HepG2 (cell line): Measurements from ENCODE around the gene SNX13. TPM values are rescaled to one million over a fixed set of nuclear protein-coding genes. Genes with fewer than 3 reads are reported as not detected.

Experiments
- BRCA1 ChIP-seq: sonication (generic); formaldehyde crosslinking; IDR thresholded peaks from 2 replicates; pipeline ENCODE4 v1.4.0; 2020; ENCODE audit warnings: missing genetic modification reagents
- FIP1L1 ChIP-seq: fragments of 200-400 bp; formaldehyde crosslinking; IDR thresholded peaks from 2 replicates; pipeline ENCODE4 v1.6.1; 2018; ENCODE audit warnings: low read depth, mild to moderate bottlenecking, low read length, moderate library complexity, borderline replicate concordance; ENCODE audit not compliant: insufficient read depth
- GATAD2A ChIP-seq: IDR thresholded peaks from 2 replicates; pipeline ENCODE4 v1.6.1; 2016
- HNRNPUL1 ChIP-seq: fragments of 200-400 bp; formaldehyde crosslinking; IDR thresholded peaks from 2 replicates; pipeline ENCODE4 v1.6.1; 2017; ENCODE audit warnings: low read depth, mild to moderate bottlenecking, low read length, moderate library complexity
- ISL2 ChIP-seq: sonication (generic); formaldehyde crosslinking; IDR thresholded peaks from 2 replicates; pipeline ENCODE4 v1.5.0; 2020; ENCODE audit warnings: missing genetic modification reagents
- NFYC ChIP-seq: IDR thresholded peaks from 2 replicates; pipeline ENCODE4 v1.6.1; 2016; ENCODE audit warnings: missing genetic modification reagents, missing compliant biosample characterization
- POLR2AphosphoS5 ChIP-seq: IDR thresholded peaks from 2 replicates; pipeline ENCODE4 v1.6.1; 2012; ENCODE audit warnings: low read depth, low read length
- SOX5 ChIP-seq: IDR thresholded peaks from 2 replicates; pipeline ENCODE4 v1.6.1; 2016; ENCODE audit warnings: borderline replicate concordance
- ZBTB1 ChIP-seq: sonication (generic); formaldehyde crosslinking; IDR thresholded peaks from 2 replicates; pipeline ENCODE4 v1.4.0; 2020; ENCODE audit warnings: missing genetic modification reagents, borderline replicate concordance
- ZBTB38 ChIP-seq: sonication (generic); formaldehyde crosslinking; IDR thresholded peaks from 2 replicates; pipeline ENCODE4 v1.5.1; 2020; ENCODE audit warnings: mild to moderate bottlenecking, missing genetic modification reagents
- ZNF232 ChIP-seq: sonication (generic); formaldehyde crosslinking; IDR thresholded peaks from 2 replicates; pipeline ENCODE4 v1.4.0; 2020; ENCODE audit warnings: missing genetic modification reagents, borderline replicate concordance
- ZNF383 ChIP-seq: sonication (generic); formaldehyde crosslinking; IDR thresholded peaks from 2 replicates; pipeline ENCODE4 v1.4.0; 2020; ENCODE audit warnings: missing genetic modification reagents, mild to moderate bottlenecking, borderline replicate concordance
- ZNF749 ChIP-seq: sonication (generic); formaldehyde crosslinking; IDR thresholded peaks from 2 replicates; pipeline ENCODE4 v1.8.0; 2022; ENCODE audit warnings: mild to moderate bottlenecking, missing genetic modification reagents, moderate library complexity, borderline replicate concordance
- ZNF879 ChIP-seq: sonication (generic); formaldehyde crosslinking; IDR thresholded peaks from 2 replicates; pipeline ENCODE4 v1.8.1; 2023; ENCODE audit warnings: missing genetic modification reagents
- polyA plus RNA-seq, 8 experiments: library from polyadenylated mRNA; depleted of rRNA in 3 of 8; stranded (reverse) in 7 of 8; unstranded in 1 of 8; fragments of >200 nt; fragmentation: Illumina TruSeq in 4 of 8; extraction: Trizol in 4 of 8; gene quantifications; 2 replicates each; pipeline versions ENCODE4 v1.2.1 to v1.2.3, GENCODE V29; 2011 to 2016; ENCODE audit warnings: low read depth in 4 of 8, missing spikeins in 1 of 8, mixed read lengths in 1 of 8; ENCODE audit not compliant: insufficient read depth in 1 of 8
- total RNA-seq, 5 experiments: library from RNA; depleted of rRNA; stranded (reverse); fragments of >200 nt; fragmentation: Illumina TruSeq; extraction: Trizol; gene quantifications; 2 replicates each; pipeline ENCODE4 v1.2.3, GENCODE V29; 2016; ENCODE audit warnings: low read depth in 1 of 5
- TF ChIP-seq, protein P1 (sequence below): sonication (generic); formaldehyde crosslinking; IDR thresholded peaks from 2 replicates; pipeline ENCODE4 v1.4.0; 2020; ENCODE audit warnings: mild to moderate bottlenecking, missing genetic modification reagents
- TF ChIP-seq, protein P2 (sequence below): sonication (generic); formaldehyde crosslinking; IDR thresholded peaks from 2 replicates; pipeline ENCODE4 v1.8.0; 2022; ENCODE audit warnings: mild to moderate bottlenecking, missing genetic modification reagents, borderline replicate concordance
- TF ChIP-seq, protein P3 (sequence below): sonication (generic); formaldehyde crosslinking; IDR thresholded peaks from 2 replicates; pipeline ENCODE4 v1.8.0; 2022; ENCODE audit warnings: missing genetic modification reagents, mild to moderate bottlenecking, borderline replicate concordance

SNX13 gene
- total and polyA plus RNA-seq, 2 of the 13 experiments (the other 11 are each of a cell fraction or from before 2014, with no cell fraction given), result 14.3 to 32.3 TPM

DNA sequence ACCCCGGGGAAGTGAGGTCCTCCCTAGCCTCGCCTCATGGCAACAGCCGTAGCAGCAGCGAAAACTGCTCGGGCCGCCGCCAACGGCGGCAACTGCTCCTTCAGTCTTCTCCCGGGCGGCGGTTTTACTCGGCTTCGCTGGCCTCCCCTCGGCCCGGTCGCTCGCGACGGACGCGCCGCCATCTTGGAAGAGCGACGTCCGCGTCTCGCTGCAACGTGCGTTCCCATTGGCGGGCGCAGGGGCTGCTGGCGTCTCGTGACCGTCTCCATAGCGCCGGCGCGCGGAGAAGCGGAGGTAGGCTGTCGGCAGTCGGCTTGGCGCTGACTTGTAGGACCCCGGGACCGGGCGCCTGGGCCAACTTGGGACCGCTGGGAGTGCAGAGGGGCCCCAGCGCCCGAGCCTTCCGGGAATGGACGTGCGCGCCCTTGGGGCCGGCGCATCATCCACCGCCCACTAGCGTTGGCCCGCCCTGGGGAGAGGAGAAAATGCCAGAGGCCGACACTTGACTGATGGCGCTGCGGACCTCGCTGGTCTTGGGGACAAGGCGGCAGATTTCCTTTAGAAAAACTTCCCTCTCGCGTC lies at the start of gene SNX13 (continued):
- TF ChIP-seq ZBTB38 (peak; percentile 53; the same call in 1 of the 2 replicates), ZNF232 (CRISPR knock-in tag) (peak; percentile 88; the same call in 1 of the 2 replicates), ZBTB1 (no peak), NFYC (CRISPR knock-in tag) (peak; percentile 88), POLR2AphosphoS5 (peak; percentile 66), GATAD2A (CRISPR knock-in tag) (peak; percentile 72; the same call in 1 of the 2 replicates), ZNF749 (CRISPR knock-in tag) (peak; percentile 75; the same call in 1 of the 2 replicates), HNRNPUL1 (peak; percentile 77; the same call in 1 of the 2 replicates), ZNF383 (CRISPR knock-in tag) (no peak; the same call in 1 of the 2 replicates), SOX5 (CRISPR knock-in tag) (0 out of 2 replicates have a peak, but pooled peaks have one; percentile 7), ZNF879 (no peak), BRCA1 (CRISPR knock-in tag) (0 out of 2 replicates have a peak, but pooled peaks have one; percentile 15), ISL2 (peak; percentile 38), FIP1L1 (no peak)
- TF ChIP-seq, protein P1, sequence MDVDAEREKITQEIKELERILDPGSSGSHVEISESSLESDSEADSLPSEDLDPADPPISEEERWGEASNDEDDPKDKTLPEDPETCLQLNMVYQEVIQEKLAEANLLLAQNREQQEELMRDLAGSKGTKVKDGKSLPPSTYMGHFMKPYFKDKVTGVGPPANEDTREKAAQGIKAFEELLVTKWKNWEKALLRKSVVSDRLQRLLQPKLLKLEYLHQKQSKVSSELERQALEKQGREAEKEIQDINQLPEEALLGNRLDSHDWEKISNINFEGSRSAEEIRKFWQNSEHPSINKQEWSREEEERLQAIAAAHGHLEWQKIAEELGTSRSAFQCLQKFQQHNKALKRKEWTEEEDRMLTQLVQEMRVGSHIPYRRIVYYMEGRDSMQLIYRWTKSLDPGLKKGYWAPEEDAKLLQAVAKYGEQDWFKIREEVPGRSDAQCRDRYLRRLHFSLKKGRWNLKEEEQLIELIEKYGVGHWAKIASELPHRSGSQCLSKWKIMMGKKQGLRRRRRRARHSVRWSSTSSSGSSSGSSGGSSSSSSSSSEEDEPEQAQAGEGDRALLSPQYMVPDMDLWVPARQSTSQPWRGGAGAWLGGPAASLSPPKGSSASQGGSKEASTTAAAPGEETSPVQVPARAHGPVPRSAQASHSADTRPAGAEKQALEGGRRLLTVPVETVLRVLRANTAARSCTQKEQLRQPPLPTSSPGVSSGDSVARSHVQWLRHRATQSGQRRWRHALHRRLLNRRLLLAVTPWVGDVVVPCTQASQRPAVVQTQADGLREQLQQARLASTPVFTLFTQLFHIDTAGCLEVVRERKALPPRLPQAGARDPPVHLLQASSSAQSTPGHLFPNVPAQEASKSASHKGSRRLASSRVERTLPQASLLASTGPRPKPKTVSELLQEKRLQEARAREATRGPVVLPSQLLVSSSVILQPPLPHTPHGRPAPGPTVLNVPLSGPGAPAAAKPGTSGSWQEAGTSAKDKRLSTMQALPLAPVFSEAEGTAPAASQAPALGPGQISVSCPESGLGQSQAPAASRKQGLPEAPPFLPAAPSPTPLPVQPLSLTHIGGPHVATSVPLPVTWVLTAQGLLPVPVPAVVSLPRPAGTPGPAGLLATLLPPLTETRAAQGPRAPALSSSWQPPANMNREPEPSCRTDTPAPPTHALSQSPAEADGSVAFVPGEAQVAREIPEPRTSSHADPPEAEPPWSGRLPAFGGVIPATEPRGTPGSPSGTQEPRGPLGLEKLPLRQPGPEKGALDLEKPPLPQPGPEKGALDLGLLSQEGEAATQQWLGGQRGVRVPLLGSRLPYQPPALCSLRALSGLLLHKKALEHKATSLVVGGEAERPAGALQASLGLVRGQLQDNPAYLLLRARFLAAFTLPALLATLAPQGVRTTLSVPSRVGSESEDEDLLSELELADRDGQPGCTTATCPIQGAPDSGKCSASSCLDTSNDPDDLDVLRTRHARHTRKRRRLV, result 0 out of 2 replicates have a peak, but pooled peaks have one; percentile 75
- TF ChIP-seq, protein P2, sequence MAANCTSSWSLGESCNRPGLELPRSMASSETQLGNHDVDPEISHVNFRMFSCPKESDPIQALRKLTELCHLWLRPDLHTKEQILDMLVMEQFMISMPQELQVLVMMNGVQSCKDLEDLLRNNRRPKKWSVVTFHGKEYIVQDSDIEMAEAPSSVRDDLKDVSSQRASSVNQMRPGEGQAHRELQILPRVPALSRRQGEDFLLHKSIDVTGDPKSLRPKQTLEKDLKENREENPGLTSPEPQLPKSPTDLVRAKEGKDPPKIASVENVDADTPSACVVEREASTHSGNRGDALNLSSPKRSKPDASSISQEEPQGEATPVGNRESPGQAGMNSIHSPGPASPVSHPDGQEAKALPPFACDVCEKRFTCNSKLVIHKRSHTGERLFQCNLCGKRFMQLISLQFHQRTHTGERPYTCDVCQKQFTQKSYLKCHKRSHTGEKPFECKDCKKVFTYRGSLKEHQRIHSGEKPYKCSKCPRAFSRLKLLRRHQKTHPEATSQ (CRISPR knock-in tag), result peak; percentile 34; the same call in 1 of the 2 replicates
- TF ChIP-seq, protein P3, sequence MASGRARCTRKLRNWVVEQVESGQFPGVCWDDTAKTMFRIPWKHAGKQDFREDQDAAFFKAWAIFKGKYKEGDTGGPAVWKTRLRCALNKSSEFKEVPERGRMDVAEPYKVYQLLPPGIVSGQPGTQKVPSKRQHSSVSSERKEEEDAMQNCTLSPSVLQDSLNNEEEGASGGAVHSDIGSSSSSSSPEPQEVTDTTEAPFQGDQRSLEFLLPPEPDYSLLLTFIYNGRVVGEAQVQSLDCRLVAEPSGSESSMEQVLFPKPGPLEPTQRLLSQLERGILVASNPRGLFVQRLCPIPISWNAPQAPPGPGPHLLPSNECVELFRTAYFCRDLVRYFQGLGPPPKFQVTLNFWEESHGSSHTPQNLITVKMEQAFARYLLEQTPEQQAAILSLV, result peak; percentile 66; the same call in 1 of the 2 replicates
